Inflammatory macrophage treated with lipopolysaccharide for 1 hour (primary cell): ENCODE data around the gene ARHGEF7.

ENCODE experiments used
- DNase-seq, 2 donors: peaks; one replicate each; pipeline ENCODE4 v3.0.0-alpha.2; 2020 to 2022

The ARHGEF7 gene

GRCh38 chr13:111112196-111112595 lies 2.9 kb upstream of the ARHGEF7 start:
- no peak for DNase-seq

GRCh38 chr13:111114362-111115060 lies 599 bp upstream of the ARHGEF7 start:
- no peak for DNase-seq

GRCh38 chr13:111115965-111116521 lies 933 bp downstream of the ARHGEF7 start:
- no peak for DNase-seq

- no peak for DNase-seq
Measured at GRCh38 chr13:111116856-111117255, 1.7 kb downstream of the ARHGEF7 start.

GRCh38 chr13:111117289-111117688 lies 2.2 kb downstream of the ARHGEF7 start:
- no peak for DNase-seq

- DNase-seq, result no peak
Measured at GRCh38 chr13:111117961-111118360, 2.9 kb downstream of the ARHGEF7 start.

GRCh38 chr13:111118898-111119607 lies 3.9 kb downstream of the ARHGEF7 start:
- DNase-seq, result no peak

GRCh38 chr13:111119966-111120365 lies 4.9 kb downstream of the ARHGEF7 start:
- peak in 1 of 2 donors; percentile 6 for DNase-seq

GRCh38 chr13:111120422-111120821 lies 5.3 kb downstream of the ARHGEF7 start:
- DNase-seq, result no peak

- no peak for DNase-seq
Measured at GRCh38 chr13:111120913-111121312, 5.8 kb downstream of the ARHGEF7 start.

- DNase-seq, result no peak
Measured at GRCh38 chr13:111121506-111121905, 6.4 kb downstream of the ARHGEF7 start.

- no peak for DNase-seq
Measured at GRCh38 chr13:111122056-111122455, 6.9 kb downstream of the ARHGEF7 start.

GRCh38 chr13:111122631-111123030 lies 7.5 kb downstream of the ARHGEF7 start:
- DNase-seq, result no peak

GRCh38 chr13:111123221-111123620 lies 8.1 kb downstream of the ARHGEF7 start:
- no peak for DNase-seq

- no peak for DNase-seq
Measured at GRCh38 chr13:111123649-111124048, 8.5 kb downstream of the ARHGEF7 start.

- DNase-seq, result no peak
Measured at GRCh38 chr13:111126509-111126908, 11.4 kb downstream of the ARHGEF7 start.

- no peak for DNase-seq
Measured at GRCh38 chr13:111129465-111130115, 14.5 kb downstream of the ARHGEF7 start.

GRCh38 chr13:111130116-111130508 lies 15.0 kb downstream of the ARHGEF7 start:
- no peak for DNase-seq

- DNase-seq, result no peak
Measured at GRCh38 chr13:111131048-111131447, 15.9 kb downstream of the ARHGEF7 start.

GRCh38 chr13:111131611-111132010 lies 16.5 kb downstream of the ARHGEF7 start:
- DNase-seq, result no peak

- DNase-seq, result no peak
Measured at GRCh38 chr13:111132948-111133347, 17.8 kb downstream of the ARHGEF7 start.

GRCh38 chr13:111139452-111139851 lies 24.3 kb downstream of the ARHGEF7 start:
- DNase-seq, result no peak

GRCh38 chr13:111139873-111140561 lies 24.9 kb downstream of the ARHGEF7 start:
- DNase-seq, result no peak
